DMS53 treated with DMSO at 0.1 percent for 48 hours (cell line): Measurements from ENCODE around the gene SDHAF1.

Source experiments
- DNase-seq: peaks from one replicate; lab custom pipeline; 2025; ENCODE audit not compliant: unreplicated experiment; lab: John Stamatoyannopoulos, UW

Gene SDHAF1

GRCh38 chr19:35986664-35987570 is 8.1 kb upstream of the SDHAF1 start:
- peak; percentile 51 for DNase-seq

- no peak for DNase-seq
Observed at GRCh38 chr19:35987571-35987896, 7.5 kb upstream of the SDHAF1 start.

- no peak for DNase-seq
Observed at GRCh38 chr19:35988824-35989223, 6.2 kb upstream of the SDHAF1 start.

- DNase-seq: no peak
Observed at GRCh38 chr19:35990156-35990555, 4.8 kb upstream of the SDHAF1 start.

- DNase-seq: no peak
Observed at GRCh38 chr19:35990771-35991730, 3.9 kb upstream of the SDHAF1 start.

GRCh38 chr19:35991731-35992450 is 3.1 kb upstream of the SDHAF1 start:
- no peak for DNase-seq

- DNase-seq: no peak
Observed at GRCh38 chr19:35992907-35993765, 1.9 kb upstream of the SDHAF1 start.

- no peak for DNase-seq
Observed at GRCh38 chr19:35993923-35994598, 927 bp upstream of the SDHAF1 start.

- DNase-seq: no peak
Observed at GRCh38 chr19:35996777-35997176, 1.8 kb downstream of the SDHAF1 start.

- no peak for DNase-seq
Observed at GRCh38 chr19:36001605-36002004, 6.6 kb downstream of the SDHAF1 start.

- DNase-seq: no peak
Observed at GRCh38 chr19:36003284-36003683, 8.3 kb downstream of the SDHAF1 start.

GRCh38 chr19:36006955-36007354 is 12.0 kb downstream of the SDHAF1 start:
- DNase-seq: no peak

- peak; percentile 89 for DNase-seq
Observed at GRCh38 chr19:36008336-36008978, 13.5 kb downstream of the SDHAF1 start, which contains the start of gene SYNE4. Gene SYNE4 (minus strand): TSS chr19:36008813. CDS start chr19:36008681, 132 bp downstream.

GRCh38 chr19:36009220-36009619 is 14.2 kb downstream of the SDHAF1 start:
- DNase-seq: peak; percentile 77

GRCh38 chr19:36009633-36010379 is 14.8 kb downstream of the SDHAF1 start:
- DNase-seq: no peak

GRCh38 chr19:36010402-36010801 is 15.4 kb downstream of the SDHAF1 start:
- no peak for DNase-seq

- DNase-seq: no peak
Observed at GRCh38 chr19:36013280-36014011, 18.5 kb downstream of the SDHAF1 start.
